Measurements from ENCODE around the gene LRRC23.

LRRC23 gene

DNA sequence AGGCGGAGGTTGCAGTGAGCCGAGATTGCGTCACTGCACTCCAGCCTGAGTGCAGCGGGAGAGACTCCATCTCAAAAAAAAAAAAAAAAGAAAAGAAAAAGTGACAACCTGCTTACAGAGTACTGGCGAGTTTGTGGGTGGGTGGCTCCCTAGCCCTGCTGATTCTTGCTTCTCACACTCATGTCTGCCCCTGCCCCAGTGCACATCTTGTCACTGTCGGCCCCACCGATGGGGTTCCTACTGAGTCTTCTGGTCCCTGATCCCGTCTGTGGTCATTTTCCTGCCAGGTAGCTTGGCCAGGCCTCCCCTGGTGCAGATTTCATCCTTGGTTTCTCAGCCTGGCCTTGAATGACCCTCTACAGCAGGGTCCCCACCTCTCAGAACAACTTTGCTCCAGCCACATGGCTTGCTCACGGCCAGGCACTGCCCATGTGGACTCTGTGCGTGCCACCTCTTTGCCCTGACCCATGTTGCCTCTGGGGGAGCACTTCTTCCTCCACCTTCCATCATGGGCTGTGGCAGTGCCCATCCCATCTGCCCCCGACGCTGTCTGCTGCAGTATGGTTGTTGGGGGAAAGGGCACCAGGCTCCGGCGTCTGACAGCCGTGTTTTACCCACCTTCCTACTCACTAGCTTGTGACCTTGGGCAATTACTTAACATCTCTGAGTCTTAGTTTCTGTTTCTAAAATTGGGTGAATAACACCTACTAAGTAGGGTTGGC, 44.4 kb downstream of the LRRC23 start:
- TF ChIP-seq, protein P1, sequence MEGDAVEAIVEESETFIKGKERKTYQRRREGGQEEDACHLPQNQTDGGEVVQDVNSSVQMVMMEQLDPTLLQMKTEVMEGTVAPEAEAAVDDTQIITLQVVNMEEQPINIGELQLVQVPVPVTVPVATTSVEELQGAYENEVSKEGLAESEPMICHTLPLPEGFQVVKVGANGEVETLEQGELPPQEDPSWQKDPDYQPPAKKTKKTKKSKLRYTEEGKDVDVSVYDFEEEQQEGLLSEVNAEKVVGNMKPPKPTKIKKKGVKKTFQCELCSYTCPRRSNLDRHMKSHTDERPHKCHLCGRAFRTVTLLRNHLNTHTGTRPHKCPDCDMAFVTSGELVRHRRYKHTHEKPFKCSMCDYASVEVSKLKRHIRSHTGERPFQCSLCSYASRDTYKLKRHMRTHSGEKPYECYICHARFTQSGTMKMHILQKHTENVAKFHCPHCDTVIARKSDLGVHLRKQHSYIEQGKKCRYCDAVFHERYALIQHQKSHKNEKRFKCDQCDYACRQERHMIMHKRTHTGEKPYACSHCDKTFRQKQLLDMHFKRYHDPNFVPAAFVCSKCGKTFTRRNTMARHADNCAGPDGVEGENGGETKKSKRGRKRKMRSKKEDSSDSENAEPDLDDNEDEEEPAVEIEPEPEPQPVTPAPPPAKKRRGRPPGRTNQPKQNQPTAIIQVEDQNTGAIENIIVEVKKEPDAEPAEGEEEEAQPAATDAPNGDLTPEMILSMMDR (IDR thresholded peaks at IDR 0.05; ENCODE audit: low read depth, low read length) = 0 out of 2 replicates have a peak, but pooled peaks have one; percentile 32
- DNase-seq = no peak
- Histone ChIP-seq H3K4me3 (ENCODE audit: low read depth, low read length) (no peak overlapping the region), H3K27me3 (ENCODE audit: insufficient read depth, low read depth, severe bottlenecking) (no peaks in the 10 kb centered on the region), H3K36me3 (peaks cover 9% of the 10 kb centered on the region), H3K27ac (no peak overlapping the region), H3K9me3 (ENCODE audit: severe bottlenecking) (no peaks in the 10 kb centered on the region)

DNA sequence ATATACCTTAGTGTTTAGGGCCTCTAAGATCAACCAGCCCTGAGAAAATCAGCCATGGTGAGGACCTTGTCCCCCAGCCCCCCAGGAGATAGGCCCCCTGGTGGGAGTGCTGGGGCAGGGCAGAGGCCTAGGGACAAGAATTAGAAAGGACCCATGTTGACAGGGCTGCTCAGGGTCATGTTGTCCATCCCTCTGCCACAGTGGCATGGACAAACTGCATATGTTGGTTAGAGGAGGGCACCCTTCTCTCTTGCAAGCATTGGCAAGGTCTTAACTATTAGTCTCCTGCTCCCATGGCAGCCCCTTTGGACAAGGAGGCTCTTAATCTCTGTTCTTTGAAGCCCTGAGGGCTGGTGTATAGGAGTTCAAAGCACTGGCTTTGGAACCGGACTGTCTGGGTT, 45.8 kb downstream of the LRRC23 start:
- H3K27me3 ChIP-seq (ENCODE audit: insufficient read depth, low read depth, severe bottlenecking) = no peaks in the 10 kb centered on the region
- TF ChIP-seq, protein P1 (IDR thresholded peaks at IDR 0.05; ENCODE audit: low read depth, low read length) = peak; percentile 43
- H3K9me3 ChIP-seq (ENCODE audit: severe bottlenecking) = no peaks in the 10 kb centered on the region
- peaks cover 5% of the 10 kb centered on the region for H3K36me3 ChIP-seq
- no peak overlapping the region for H3K27ac ChIP-seq
- no peak overlapping the region for H3K4me3 ChIP-seq (ENCODE audit: low read depth, low read length)
- DNase-seq = no peak

DNA sequence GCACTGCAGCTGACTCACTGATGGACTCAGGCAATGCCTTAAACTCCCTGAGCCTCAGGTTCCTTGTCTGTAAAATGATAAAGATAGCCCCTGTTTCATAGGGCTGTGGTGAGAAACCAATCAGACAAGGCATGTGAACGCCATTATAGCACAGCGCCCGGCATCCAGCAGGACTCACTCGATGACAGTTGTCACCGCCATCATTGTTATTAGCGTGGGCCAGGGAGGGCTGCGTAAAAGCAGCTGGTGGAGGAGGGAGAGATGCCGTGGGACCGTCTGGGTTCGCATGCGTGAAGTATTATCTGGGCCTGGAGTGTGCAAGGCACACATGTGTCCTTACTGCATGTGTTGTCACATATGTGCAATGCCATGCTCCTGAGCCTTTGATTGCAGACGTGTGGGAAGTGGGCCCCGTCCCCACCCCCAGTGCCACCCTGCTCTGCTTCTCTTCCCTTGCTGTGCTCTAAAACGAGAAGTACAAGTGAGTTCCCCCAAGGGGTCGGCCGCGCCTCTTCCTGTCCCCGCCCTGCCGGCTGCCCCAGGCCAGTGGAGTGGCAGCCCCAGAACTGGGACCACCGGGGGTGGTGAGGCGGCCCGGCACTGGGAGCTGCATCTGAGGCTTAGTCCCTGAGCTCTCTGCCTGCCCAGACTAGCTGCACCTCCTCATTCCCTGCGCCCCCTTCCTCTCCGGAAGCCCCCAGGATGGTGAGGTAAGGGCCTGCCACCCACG, 46.4 kb downstream of the LRRC23 start, which contains the start of gene PTPN6:
PTPN6 (plus strand) TSS at position 546 of the 730 bp plus-strand sequence; CDS start at position 703, 157 bp downstream.
- Histone ChIP-seq H3K27me3 (ENCODE audit: insufficient read depth, low read depth, severe bottlenecking) (no peaks in the 10 kb centered on the region), H3K27ac (no peak within 1 kb of the TSS), H3K9me3 (ENCODE audit: severe bottlenecking) (no peaks in the 10 kb centered on the region), H3K4me3 (ENCODE audit: low read depth, low read length) (no peak within 1 kb of the TSS), H3K36me3 (no peaks in the 10 kb centered on the region; the same call in none of the 2 replicates)
- DNase-seq = no peak
- TF ChIP-seq, protein P1 (IDR thresholded peaks at IDR 0.05; ENCODE audit: low read depth, low read length) = no peak

DNA sequence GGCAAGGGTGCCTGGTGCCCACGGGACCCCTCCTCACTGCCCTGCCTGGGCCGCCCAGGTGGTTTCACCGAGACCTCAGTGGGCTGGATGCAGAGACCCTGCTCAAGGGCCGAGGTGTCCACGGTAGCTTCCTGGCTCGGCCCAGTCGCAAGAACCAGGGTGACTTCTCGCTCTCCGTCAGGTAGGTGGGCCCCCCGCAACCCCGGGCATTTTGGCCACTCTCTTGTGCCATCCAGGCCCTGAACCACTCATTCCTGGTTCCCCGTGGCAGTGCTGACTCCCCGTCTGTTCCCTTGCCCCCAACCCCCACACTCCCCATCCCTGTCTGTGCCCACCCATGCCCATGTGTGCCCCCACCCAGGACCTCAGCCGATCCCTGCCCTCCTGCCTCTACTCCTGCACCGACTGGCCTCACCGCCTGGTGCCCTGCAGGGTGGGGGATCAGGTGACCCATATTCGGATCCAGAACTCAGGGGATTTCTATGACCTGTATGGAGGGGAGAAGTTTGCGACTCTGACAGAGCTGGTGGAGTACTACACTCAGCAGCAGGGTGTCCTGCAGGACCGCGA, 47.0 kb downstream of the LRRC23 start:
- Histone ChIP-seq H3K27ac (no peak overlapping the region), H3K36me3 (no peaks in the 10 kb centered on the region; the same call in 1 of the 2 replicates), H3K9me3 (ENCODE audit: severe bottlenecking) (no peaks in the 10 kb centered on the region), H3K27me3 (ENCODE audit: insufficient read depth, low read depth, severe bottlenecking) (no peaks in the 10 kb centered on the region), H3K4me3 (ENCODE audit: low read depth, low read length) (no peak overlapping the region)
- DNase-seq = no peak
- TF ChIP-seq, protein P1 (IDR thresholded peaks at IDR 0.05; ENCODE audit: low read depth, low read length) = no peak

DNA sequence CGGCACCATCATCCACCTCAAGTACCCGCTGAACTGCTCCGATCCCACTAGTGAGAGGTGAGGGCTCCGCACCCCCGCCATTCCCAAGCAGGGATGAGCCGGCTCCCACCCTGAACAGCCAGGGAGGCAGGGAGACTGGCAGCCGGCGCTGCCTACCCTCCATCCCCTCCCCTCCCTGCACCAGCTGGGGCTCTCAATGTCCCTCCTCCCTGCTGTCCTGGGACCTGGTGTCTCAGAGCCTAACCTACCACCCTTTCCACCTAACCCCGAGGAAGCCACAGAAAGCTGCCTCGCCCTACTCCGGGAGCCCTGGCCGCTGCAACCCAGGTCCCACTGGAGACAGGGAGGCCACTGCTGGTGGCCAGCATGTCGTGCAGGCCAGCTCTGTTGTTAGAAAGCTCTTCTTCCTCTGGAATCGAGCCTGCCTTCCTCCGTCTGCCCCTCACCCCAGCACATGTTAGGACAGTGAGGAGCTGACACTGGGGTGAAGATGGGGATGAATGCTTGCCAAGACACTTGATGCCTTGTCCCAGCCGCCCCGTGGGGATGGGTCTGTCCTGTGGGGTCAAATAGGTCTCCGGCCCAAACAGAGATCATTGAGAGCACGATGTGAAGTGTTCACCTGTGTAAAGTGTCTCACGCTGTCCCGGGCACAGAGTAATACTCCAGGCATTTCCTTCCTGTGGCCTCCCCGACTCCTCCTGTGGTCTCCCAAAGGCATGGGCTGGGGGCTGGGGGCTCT, 47.7 kb downstream of the LRRC23 start:
- H3K36me3 ChIP-seq = no peaks in the 10 kb centered on the region
- H3K27ac ChIP-seq = no peak overlapping the region
- TF ChIP-seq, protein P1 (IDR thresholded peaks at IDR 0.05; ENCODE audit: low read depth, low read length) = no peak
- no peak for DNase-seq
- no peaks in the 10 kb centered on the region for H3K27me3 ChIP-seq (ENCODE audit: insufficient read depth, low read depth, severe bottlenecking)
- no peaks in the 10 kb centered on the region for H3K9me3 ChIP-seq (ENCODE audit: severe bottlenecking)
- no peak overlapping the region for H3K4me3 ChIP-seq (ENCODE audit: low read depth, low read length)
